C4-2B (cell line): Measurements from ENCODE around the gene PCDHA4.
"Not testable (repeated sequence)": the region's sequence is repeated elsewhere in the genome, so short reads cannot be mapped to it uniquely, and the experiment has no call there.

ENCODE experiments used
- H3K27ac ChIP-seq: fragments of 450-650 bp; 2 replicates; pipeline ENCODE4 v1.5.1; 2017
- ZFX ChIP-seq: fragments of 450-650 bp; IDR thresholded peaks from 2 replicates; pipeline ENCODE4 v1.6.1; 2017
- TF ChIP-seq, protein P1 (sequence below): fragments of 450-650 bp; conservative IDR thresholded peaks from 2 replicates; pipeline ENCODE4 v1.5.1; 2017; ENCODE audit warnings: mild to moderate bottlenecking

Gene PCDHA4

DNA sequence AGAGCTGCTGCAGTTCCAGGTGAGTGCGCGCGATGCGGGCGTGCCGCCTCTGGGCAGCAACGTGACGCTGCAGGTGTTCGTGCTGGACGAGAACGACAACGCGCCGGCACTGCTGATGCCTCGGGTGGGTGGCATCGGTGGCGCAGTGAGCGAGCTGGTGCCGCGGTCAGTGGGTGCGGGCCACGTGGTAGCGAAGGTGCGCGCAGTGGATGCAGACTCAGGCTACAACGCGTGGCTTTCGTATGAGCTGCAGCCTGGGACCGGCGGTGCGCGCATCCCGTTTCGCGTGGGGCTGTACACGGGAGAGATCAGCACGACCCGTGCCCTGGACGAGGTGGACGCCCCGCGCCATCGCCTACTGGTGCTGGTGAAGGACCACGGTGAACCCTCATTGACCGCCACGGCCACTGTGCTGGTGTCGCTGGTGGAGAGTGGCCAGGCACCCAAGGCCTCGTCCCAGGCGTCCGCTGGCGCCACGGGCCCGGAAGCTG lies 4.0 kb upstream of the PCDHA4 start:
- H3K27ac ChIP-seq = no peak overlapping the region
- TF ChIP-seq ZFX = no peak
- TF ChIP-seq, protein P1, sequence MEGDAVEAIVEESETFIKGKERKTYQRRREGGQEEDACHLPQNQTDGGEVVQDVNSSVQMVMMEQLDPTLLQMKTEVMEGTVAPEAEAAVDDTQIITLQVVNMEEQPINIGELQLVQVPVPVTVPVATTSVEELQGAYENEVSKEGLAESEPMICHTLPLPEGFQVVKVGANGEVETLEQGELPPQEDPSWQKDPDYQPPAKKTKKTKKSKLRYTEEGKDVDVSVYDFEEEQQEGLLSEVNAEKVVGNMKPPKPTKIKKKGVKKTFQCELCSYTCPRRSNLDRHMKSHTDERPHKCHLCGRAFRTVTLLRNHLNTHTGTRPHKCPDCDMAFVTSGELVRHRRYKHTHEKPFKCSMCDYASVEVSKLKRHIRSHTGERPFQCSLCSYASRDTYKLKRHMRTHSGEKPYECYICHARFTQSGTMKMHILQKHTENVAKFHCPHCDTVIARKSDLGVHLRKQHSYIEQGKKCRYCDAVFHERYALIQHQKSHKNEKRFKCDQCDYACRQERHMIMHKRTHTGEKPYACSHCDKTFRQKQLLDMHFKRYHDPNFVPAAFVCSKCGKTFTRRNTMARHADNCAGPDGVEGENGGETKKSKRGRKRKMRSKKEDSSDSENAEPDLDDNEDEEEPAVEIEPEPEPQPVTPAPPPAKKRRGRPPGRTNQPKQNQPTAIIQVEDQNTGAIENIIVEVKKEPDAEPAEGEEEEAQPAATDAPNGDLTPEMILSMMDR = no peak

DNA sequence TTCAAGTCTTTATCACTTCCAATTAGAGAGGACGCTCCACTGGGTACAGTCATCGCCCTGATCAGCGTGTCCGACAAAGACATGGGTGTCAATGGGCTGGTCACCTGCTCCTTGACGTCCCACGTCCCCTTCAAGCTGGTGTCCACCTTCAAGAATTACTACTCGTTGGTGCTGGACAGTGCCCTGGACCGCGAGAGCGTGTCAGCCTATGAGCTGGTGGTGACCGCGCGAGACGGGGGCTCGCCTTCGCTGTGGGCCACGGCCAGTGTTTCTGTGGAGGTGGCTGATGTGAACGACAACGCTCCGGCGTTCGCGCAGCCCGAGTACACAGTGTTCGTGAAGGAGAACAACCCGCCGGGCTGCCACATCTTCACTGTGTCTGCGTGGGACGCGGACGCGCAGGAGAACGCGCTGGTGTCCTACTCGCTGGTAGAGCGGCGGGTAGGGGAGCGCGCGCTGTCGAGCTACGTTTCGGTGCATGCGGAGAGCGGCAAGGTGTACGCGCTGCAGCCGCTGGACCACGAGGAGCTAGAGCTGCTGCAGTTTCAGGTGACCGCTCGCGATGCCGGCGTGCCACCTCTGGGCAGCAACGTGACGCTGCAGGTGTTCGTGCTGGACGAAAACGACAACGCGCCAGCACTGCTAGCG lies 1.5 kb downstream of the PCDHA4 start:
- not testable (repeated sequence) for H3K27ac ChIP-seq

DNA sequence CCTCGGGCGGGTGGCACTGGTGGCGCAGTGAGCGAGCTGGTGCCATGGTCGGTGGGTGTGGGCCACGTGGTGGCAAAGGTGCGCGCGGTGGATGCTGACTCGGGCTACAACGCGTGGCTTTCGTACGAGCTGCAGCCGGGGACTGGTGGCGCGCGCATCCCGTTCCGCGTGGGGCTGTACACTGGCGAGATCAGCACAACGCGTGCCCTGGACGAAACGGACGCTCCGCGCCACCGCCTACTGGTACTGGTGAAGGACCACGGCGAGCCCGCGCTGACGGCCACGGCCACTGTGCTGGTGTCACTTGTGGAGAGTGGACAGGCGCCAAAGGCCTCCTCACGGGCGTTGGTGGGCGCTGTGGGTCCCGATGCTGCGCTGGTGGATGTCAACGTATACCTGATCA lies 2.0 kb downstream of the PCDHA4 start:
- H3K27ac ChIP-seq = no peak overlapping the region
- no peak for TF ChIP-seq ZFX
- TF ChIP-seq, protein P1 = no peak

DNA sequence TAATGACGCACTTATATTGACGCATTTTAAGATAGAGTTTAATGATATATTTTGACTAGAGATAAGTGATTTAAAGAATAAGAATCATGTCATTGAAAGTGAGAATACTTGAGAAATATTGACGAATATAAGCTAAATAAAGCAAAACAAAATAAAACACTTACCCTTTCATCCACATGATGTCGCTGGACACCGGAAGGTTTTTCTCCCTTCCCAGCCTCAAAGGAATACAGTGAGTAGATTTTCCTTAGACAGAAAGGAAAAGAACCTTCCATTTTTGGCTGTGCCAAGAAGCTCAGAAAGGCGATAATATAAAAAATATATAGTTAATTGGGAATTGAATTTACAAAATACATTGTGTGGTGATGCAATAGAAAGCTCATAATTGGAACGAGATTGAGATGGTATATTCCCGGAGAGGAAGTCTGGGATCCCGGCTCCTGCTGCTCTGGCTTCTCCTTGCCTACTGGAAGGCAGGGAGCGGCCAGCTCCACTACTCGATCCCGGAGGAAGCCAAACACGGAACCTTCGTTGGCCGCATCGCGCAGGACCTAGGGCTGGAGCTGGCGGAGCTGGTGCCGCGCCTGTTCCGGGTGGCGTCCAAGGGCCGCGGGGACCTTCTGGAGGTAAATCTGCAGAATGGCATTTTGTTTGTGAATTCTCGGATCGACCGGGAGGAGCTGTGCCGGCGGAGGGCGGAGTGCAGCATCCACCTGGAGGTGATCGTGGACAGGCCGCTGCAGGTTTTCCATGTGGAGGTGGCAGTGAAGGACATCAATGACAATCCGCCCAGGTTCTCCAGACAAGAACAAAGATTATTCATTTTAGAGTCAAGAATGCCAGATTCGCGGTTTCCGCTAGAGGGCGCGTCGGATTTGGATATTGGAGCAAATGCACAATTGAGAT lies 14.8 kb downstream of the PCDHA4 start, which contains the start of gene PCDHA5:
Gene PCDHA5, plus strand, starts transcription at position 239 of the 906 bp plus-strand sequence.
- no peak within 1 kb of the TSS for H3K27ac ChIP-seq
- TF ChIP-seq, protein P1 = peak; percentile 92
- no peak for TF ChIP-seq ZFX

DNA sequence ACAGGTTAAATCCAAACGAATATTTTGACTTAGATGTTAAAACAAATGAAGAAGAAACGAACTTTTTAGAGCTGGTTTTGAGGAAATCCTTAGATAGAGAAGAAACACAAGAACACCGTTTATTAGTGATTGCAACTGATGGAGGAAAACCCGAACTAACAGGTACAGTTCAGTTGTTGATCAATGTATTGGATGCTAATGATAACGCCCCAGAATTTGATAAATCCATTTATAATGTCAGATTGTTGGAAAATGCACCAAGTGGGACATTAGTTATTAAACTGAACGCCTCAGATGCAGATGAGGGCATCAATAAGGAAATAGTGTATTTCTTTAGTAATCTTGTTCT lies 15.4 kb downstream of the PCDHA4 start:
- no peak overlapping the region for H3K27ac ChIP-seq
- no peak for TF ChIP-seq ZFX
- TF ChIP-seq, protein P1 = peak; percentile 72

DNA sequence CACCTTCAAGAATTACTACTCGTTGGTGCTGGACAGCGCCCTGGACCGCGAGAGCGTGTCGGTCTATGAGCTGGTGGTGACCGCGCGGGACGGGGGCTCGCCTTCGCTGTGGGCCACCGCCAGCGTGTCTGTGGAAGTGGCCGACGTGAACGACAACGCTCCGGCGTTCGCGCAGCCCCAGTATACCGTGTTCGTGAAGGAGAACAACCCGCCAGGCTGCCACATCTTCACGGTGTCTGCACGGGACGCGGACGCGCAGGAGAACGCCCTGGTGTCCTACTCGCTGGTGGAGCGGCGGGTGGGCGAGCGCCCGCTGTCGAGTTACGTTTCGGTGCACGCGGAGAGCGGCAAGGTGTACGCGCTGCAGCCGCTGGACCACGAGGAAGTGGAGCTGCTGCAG lies 16.1 kb downstream of the PCDHA4 start:
- H3K27ac ChIP-seq = not testable (repeated sequence)

DNA sequence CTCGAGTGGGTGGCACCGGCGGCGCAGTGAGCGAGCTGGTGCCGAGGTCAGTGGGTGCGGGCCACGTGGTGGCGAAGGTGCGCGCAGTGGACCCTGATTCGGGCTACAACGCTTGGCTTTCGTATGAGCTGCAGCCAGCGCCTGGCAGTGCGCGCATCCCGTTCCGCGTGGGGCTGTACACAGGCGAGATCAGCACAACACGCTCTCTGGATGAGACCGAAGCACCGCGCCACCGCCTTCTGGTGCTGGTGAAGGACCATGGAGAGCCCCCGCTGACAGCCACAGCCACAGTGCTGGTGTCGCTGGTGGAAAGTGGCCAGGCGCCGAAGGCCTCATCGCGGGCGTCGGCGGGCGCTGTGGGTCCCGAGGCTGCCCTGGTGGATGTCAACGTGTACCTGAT lies 16.6 kb downstream of the PCDHA4 start:
- no peak overlapping the region for H3K27ac ChIP-seq
- TF ChIP-seq, protein P1 = no peak
- no peak for TF ChIP-seq ZFX

DNA sequence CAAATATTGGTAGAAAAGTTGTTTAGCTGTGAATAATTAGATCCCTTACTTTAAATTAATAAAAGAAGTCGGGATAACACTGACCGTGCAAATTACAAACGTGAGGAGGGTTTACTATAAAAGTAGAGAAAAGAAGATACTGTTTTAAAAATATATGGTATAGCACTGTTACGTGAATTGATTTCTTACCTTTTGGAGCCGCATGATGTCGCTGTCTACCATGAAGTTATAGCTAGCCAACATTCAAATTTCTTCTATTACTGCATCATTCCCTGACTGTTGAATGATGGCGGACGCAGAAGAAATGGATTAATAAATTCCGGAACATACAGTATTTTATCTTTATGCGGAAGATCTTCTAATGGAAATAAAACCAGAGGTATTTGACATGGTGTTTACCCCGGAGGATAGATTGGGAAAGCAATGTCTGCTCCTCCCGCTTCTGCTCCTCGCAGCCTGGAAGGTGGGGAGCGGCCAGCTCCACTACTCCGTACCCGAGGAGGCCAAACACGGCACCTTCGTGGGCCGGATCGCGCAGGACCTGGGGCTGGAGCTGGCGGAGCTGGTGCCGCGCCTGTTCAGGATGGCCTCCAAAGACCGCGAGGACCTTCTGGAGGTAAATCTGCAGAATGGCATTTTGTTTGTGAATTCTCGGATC lies 21.0 kb downstream of the PCDHA4 start, which contains the start of gene PCDHA6:
Gene PCDHA6, plus strand, starts transcription at position 257 of the 658 bp plus-strand sequence. Its CDS starts 132 bp downstream, at position 389.
- no peak within 1 kb of the TSS for H3K27ac ChIP-seq
- TF ChIP-seq ZFX = no peak
- TF ChIP-seq, protein P1 = peak; percentile 49
